ENCODE data around the gene EFCAB5. TPM values are rescaled to one million over a fixed set of nuclear protein-coding genes. Genes with fewer than 3 reads are reported as not detected.

Gene EFCAB5
- total RNA-seq, 2 donors from 2014 or later: not detected

DNA sequence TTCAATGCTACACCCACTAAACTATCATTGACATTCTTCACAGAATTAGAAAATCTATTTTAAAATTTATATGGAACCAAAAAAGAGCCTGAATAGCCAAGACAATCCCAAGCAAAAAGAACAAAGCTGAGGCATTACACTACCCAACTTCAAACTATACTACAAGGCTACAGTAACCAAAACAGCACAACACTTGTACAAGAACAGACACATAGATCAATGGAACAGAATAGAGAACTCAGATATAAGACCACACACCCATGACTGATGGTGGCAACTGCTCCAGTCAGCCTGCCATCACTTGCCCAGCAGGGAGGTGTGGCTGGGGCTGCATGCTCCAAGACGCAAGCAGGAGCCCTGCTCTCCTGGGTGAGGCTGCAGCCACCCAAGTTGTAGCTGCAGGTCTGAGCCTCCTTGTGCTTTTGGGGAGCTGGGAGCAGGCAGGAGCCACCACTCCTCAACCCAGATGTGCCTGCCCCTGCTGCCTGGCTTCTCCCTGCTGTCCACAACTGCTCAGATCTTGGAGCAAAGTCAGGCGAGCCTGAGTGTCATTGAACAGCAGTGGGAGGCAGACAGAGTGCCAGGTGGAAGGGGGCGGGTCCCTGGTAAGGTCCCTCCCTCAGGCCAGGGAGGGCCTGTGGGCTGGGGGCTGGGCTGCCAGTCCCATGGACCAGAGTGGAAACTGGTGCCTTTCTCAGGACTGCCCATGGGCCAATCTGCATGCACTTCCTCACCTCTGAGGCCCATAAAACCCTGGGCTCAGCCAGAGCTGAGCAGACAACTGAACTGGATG is 36.2 kb upstream of the EFCAB5 start:
- DNase-seq: no peak
- Histone ChIP-seq H3K9ac (ENCODE audit: extremely low read depth, low read length, poor library complexity, severe bottlenecking) (no peak overlapping the region), H3K4me3 (ENCODE audit: low read length) (no peak overlapping the region), H3K4me1 (ENCODE audit: control insufficient read depth, insufficient read depth, low read length) (no peaks in the 10 kb centered on the region), H3K36me3 (ENCODE audit: control insufficient read depth, insufficient read depth, low read length) (no peaks in the 10 kb centered on the region), H3K27me3 (ENCODE audit: control insufficient read depth, insufficient read depth, low read length, poor library complexity, severe bottlenecking) (no peaks in the 10 kb centered on the region), H3K27ac (ENCODE audit: low read depth, low read length) (no peak overlapping the region), H3K9me3 (ENCODE audit: control insufficient read depth, low read length) (peaks cover 22% of the 10 kb centered on the region)
- H3K36me3 Mint-ChIP-seq (ENCODE audit: low read depth): peaks cover 13% of the 10 kb centered on the region
- H3K4me1 Mint-ChIP-seq: no peaks in the 10 kb centered on the region
- H3K9me3 Mint-ChIP-seq: peaks cover 27% of the 10 kb centered on the region
- TF ChIP-seq, protein P1, sequence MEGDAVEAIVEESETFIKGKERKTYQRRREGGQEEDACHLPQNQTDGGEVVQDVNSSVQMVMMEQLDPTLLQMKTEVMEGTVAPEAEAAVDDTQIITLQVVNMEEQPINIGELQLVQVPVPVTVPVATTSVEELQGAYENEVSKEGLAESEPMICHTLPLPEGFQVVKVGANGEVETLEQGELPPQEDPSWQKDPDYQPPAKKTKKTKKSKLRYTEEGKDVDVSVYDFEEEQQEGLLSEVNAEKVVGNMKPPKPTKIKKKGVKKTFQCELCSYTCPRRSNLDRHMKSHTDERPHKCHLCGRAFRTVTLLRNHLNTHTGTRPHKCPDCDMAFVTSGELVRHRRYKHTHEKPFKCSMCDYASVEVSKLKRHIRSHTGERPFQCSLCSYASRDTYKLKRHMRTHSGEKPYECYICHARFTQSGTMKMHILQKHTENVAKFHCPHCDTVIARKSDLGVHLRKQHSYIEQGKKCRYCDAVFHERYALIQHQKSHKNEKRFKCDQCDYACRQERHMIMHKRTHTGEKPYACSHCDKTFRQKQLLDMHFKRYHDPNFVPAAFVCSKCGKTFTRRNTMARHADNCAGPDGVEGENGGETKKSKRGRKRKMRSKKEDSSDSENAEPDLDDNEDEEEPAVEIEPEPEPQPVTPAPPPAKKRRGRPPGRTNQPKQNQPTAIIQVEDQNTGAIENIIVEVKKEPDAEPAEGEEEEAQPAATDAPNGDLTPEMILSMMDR (conservative IDR thresholded peaks at IDR 0.05): no peak
- no peak overlapping the region for H3K4me3 Mint-ChIP-seq
- H3K27me3 Mint-ChIP-seq (ENCODE audit: insufficient read depth): no peaks in the 10 kb centered on the region
- H3K27ac Mint-ChIP-seq: no peak overlapping the region
- 80 to 96% methylated on average over 2 to 3 of the region's 3 CpGs for WGBS, 2 experiments (ENCODE audit: insufficient coverage in 1 of 2, insufficient read length in 1 of 2)

DNA sequence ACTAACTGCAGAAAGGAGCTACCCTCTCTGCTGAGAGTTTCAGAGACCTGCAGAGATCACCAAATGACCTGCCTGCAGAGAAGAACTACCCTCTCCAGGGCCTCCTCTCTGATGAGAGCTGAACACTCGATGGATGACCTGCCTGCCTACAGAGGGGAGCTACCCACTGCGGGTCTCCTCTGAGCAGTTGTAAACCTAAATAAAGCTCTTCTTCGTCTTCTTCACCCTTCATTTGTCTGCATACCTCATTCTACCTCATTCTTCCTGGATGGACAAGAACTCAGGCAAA is 35.6 kb upstream of the EFCAB5 start:
- no peaks in the 10 kb centered on the region for H3K27me3 Mint-ChIP-seq (ENCODE audit: insufficient read depth)
- DNase-seq: no peak
- peaks cover 27% of the 10 kb centered on the region for H3K9me3 Mint-ChIP-seq
- Histone ChIP-seq H3K9ac (ENCODE audit: extremely low read depth, low read length, poor library complexity, severe bottlenecking) (no peak overlapping the region), H3K27me3 (ENCODE audit: control insufficient read depth, insufficient read depth, low read length, poor library complexity, severe bottlenecking) (no peaks in the 10 kb centered on the region), H3K4me1 (ENCODE audit: control insufficient read depth, insufficient read depth, low read length) (no peaks in the 10 kb centered on the region), H3K27ac (ENCODE audit: low read depth, low read length) (no peak overlapping the region), H3K4me3 (ENCODE audit: low read length) (no peak overlapping the region), H3K9me3 (ENCODE audit: control insufficient read depth, low read length) (peaks cover 22% of the 10 kb centered on the region), H3K36me3 (ENCODE audit: control insufficient read depth, insufficient read depth, low read length) (no peaks in the 10 kb centered on the region)
- 92 to 97% methylated on average over 2 to 3 of the region's 3 CpGs for WGBS, 2 experiments (ENCODE audit: insufficient coverage in 1 of 2, insufficient read length in 1 of 2)
- TF ChIP-seq, protein P1 (conservative IDR thresholded peaks at IDR 0.05): no peak
- no peak overlapping the region for H3K4me3 Mint-ChIP-seq
- no peak overlapping the region for H3K27ac Mint-ChIP-seq
- H3K4me1 Mint-ChIP-seq: no peaks in the 10 kb centered on the region
- H3K36me3 Mint-ChIP-seq (ENCODE audit: low read depth): peaks cover 13% of the 10 kb centered on the region

DNA sequence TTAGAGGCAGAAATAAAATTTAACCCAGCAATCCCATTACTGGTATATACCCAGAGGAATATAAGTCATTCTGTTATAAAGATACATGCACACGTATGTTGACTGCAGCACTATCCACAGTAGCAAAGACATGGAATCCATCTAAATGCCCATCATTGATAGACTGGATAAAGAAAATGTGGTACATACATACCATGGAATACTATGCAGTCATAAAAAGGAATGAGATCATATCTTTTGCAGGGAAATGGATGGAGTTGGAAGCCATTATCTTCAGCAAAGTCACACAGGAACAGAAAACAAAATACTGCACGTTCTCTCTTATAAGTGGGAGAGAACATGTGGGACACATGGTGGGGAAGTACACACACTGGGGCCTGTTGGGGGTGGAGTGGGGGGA is 34.5 kb upstream of the EFCAB5 start:
- Histone ChIP-seq H3K9me3 (ENCODE audit: control insufficient read depth, low read length) (peaks cover 22% of the 10 kb centered on the region), H3K9ac (ENCODE audit: extremely low read depth, low read length, poor library complexity, severe bottlenecking) (no peak overlapping the region), H3K4me1 (ENCODE audit: control insufficient read depth, insufficient read depth, low read length) (no peaks in the 10 kb centered on the region), H3K27me3 (ENCODE audit: control insufficient read depth, insufficient read depth, low read length, poor library complexity, severe bottlenecking) (no peaks in the 10 kb centered on the region), H3K4me3 (ENCODE audit: low read length) (no peak overlapping the region), H3K27ac (ENCODE audit: low read depth, low read length) (no peak overlapping the region), H3K36me3 (ENCODE audit: control insufficient read depth, insufficient read depth, low read length) (no peaks in the 10 kb centered on the region)
- H3K4me3 Mint-ChIP-seq: no peak overlapping the region
- TF ChIP-seq, protein P1 (conservative IDR thresholded peaks at IDR 0.05): no peak
- no peaks in the 10 kb centered on the region for H3K4me1 Mint-ChIP-seq
- 97% methylated on average over 2 of the region's 2 CpGs; no CpG with 5 or more reads in 1 of the 2 experiments for WGBS, 2 experiments (ENCODE audit: insufficient coverage in 1 of 2, insufficient read length in 1 of 2)
- no peaks in the 10 kb centered on the region for H3K27me3 Mint-ChIP-seq (ENCODE audit: insufficient read depth)
- no peak overlapping the region for H3K27ac Mint-ChIP-seq
- H3K36me3 Mint-ChIP-seq (ENCODE audit: low read depth): peaks cover 13% of the 10 kb centered on the region
- H3K9me3 Mint-ChIP-seq: peaks cover 27% of the 10 kb centered on the region
- DNase-seq: no peak
